Spleen (tissue), 7 donors: ENCODE results near the gene PLPP3.

Experiments
- CTCF ChIP-seq, 11 experiments: fragments of 200-600 bp in 7 of 11; fragments of 450-650 bp in 4 of 11; sonication (generic) in 4 of 11; IDR thresholded peaks in 8 of 11; conservative IDR thresholded peaks in 3 of 11; 1 replicate in 7 of 11; 2 replicates in 4 of 11; pipeline versions ENCODE4 v1.4.0 to v1.8.0; 2016 to 2021; ENCODE audit warnings: antibody characterized with exemption in 11 of 11, inconsistent platforms in 4 of 11, mild to moderate bottlenecking in 1 of 11
- POLR2A ChIP-seq, 3 donors: fragments of 450-650 bp; IDR thresholded peaks; one replicate each; pipeline ENCODE4 v1.5.1; 2017; ENCODE audit warnings: antibody characterized with exemption in 3 of 3, mild to moderate bottlenecking in 1 of 3
- POLR2AphosphoS5 ChIP-seq, 3 donors: sonication (generic); formaldehyde crosslinking; IDR thresholded peaks; one replicate each; pipeline ENCODE4 v1.5.1; 2017; ENCODE audit warnings: antibody characterized with exemption in 3 of 3
- donor health status: DM: no; HTN: no; CAD: no; lungs with moderate emphysema.
- donor health status: DM: no; HTN: no; CAD: no.
- donor health status: DM: no; HTN: no; CAD: no.

- TF ChIP-seq POLR2A (IDR thresholded peaks at IDR 0.05) (no peak), CTCF (IDR thresholded peaks at IDR 0.05 in 8 of 11, conservative IDR thresholded peaks at IDR 0.05 in 3 of 11) (no peak), POLR2AphosphoS5 (IDR thresholded peaks at IDR 0.05) (no peak)
Measured at GRCh38 chr1:56482486-56482885, 96.9 kb downstream of the PLPP3 start.
